Epithelial cell of prostate (primary cell): ENCODE measurements around the gene CXCR3.

Source experiments
- DNase-seq: peaks from one replicate; pipeline ENCODE4 v3.0.0-alpha.2; 2011; ENCODE audit warnings: low read depth, low spot score
- H3K27ac ChIP-seq: fragments of 450-650 bp; 2 replicates; pipeline ENCODE4 v1.5.1; 2017; ENCODE audit warnings: mild to moderate bottlenecking

Gene CXCR3

DNA sequence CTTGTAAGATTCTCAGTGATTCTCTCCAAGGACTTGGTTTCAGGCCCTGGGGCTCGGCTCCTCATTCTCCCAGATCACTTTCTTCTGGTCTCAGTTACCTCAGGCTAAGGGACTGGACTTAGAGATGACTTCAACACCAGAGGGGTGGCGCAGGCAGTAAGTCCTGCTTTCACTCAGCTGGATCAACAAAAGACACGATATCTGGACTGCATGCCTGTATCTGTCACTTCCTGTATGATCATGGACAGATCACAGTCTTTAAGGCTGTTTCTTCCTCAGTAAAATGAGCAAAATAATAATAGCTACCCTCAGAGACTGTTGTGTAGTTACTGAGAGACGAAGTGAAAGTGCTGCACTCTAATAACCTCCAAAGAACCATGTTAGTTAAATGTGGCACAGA lies 19.5 kb upstream of the CXCR3 start:
- H3K27ac ChIP-seq, result no peak overlapping the region
- no peak for DNase-seq

DNA sequence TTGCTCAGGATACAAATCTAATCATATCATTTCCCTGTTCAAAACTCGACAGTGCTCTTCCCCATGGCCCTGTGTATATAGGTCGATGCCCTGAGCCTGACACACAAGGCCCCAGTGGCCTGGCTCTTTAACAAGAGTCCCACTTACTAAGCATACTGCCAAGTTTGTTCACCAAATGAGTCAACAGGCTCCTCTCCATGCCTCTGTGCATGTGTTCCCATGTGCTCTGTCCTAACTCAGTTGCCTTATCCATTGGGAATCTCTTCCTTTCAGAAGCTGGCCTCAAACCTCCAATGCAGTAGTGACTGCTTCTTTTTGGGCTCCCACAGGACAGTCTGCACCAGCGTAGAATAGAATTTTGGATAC lies 18.9 kb upstream of the CXCR3 start:
- no peak for DNase-seq
- no peak overlapping the region for H3K27ac ChIP-seq

DNA sequence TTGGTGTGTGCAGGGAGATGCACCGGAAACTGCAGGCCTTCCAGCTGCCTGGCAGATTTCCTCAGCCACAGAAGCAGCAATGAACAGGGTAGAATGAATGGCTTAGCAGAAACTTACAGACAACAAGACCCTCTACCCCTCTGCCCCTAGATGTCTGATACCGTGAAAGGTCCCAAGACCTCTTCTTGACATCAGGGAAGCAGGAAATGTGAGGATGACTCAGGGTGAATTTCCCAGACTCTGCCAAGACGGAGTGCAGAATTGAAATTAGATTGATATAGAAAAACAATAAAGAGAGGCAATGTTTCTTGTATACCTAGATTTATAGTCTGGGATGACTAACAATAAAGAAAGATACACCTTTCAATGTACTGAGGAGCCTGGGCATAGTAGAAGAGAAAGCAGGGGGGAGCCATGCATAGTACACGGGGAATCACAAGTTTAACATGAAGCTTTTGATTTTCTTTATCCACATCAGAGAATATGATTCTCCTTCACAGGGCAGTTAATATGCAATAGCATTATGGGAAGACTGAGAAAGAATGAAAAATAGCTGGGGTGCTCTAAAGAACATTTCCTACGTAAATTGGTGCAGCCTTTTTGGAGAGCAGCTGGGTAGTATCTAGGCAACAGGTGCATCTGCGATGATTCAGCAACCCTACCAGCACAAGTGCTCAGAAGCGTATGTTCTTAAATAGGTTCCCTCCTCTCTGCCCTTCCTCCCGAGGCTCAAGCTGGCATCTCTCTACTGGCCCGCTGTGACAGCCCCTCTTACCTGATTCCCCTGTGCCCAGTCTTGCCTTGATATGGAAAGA lies 18.3 kb upstream of the CXCR3 start:
- no peak overlapping the region for H3K27ac ChIP-seq

DNA sequence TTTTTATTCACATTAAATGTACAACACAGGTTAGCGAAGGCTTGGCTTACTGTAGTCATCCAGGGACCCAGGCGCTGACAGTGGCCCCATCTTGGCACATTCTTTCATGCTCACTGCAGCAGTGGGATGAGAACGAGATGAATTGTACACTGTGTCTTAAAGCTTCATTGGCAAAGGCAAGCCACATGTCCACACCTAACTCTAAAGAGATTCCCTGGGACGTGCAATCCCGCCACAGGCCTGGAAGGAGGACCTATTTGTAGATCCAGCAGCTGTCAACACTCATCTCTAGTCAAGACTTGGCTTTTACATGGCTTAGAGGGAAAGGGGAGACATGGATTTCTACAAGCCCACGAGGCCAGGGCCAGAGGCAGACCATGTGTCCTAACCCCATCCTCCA lies 16.1 kb upstream of the CXCR3 start:
- H3K27ac ChIP-seq, result no peak overlapping the region
- DNase-seq, result no peak

More for the DNA sequence above, 18.3 kb upstream of the CXCR3 start:
- no peak for DNase-seq

DNA sequence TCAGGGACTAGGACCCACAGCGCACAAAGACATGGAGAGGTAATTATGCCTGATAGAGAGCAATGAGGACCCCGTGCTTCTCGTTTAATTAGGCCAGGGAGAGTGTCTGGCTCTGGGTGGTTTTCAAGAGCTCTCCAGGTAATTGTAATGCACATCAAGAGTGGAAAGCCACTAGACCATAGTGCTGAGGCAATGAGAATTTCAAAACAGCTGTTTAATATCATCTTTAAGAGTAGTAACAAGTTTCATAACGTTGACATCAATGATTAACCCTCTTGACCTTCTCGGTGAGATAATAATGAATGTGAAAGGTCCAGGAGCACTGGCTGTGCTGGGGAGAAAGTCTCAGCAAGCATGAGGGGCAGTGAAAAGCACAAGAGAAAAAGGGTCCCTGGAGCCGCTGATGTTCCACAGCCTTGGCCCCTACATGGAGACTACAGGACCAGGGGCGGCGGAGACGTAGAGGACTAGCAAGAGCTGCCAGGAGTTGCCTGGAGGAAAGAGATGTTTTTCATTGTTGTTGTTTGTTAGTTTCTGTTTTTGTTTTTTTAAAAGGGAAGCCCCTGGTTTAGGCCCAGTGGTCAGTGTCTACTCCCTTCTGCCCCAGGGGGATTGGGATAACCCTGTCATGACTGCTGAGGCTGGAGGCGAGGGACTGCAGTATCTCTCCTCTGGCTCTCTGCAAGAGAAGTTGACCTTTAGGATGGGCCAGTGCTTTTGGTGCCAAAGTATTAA lies 14.8 kb upstream of the CXCR3 start:
- DNase-seq, result no peak
- no peak overlapping the region for H3K27ac ChIP-seq

DNA sequence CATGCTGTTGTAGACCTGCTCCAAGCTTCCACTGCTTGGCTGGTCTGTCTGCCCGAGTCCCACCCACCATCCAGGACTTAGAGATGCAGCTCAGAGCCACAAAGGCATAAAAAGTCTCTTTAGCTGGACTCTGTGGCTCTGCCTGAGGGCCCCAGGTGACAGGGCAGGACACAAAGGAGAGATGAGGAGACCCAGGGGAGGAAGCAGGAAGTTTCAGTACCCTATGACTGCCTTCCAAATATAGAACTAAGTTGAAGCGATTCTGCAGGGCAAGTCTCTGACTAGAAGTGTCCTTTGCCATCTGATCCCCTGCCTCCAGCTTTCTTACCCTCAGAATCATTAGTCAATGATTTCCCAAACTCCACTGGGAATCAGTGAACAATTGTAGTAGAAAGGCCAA lies 11.2 kb upstream of the CXCR3 start:
- no peak overlapping the region for H3K27ac ChIP-seq
- DNase-seq, result no peak

DNA sequence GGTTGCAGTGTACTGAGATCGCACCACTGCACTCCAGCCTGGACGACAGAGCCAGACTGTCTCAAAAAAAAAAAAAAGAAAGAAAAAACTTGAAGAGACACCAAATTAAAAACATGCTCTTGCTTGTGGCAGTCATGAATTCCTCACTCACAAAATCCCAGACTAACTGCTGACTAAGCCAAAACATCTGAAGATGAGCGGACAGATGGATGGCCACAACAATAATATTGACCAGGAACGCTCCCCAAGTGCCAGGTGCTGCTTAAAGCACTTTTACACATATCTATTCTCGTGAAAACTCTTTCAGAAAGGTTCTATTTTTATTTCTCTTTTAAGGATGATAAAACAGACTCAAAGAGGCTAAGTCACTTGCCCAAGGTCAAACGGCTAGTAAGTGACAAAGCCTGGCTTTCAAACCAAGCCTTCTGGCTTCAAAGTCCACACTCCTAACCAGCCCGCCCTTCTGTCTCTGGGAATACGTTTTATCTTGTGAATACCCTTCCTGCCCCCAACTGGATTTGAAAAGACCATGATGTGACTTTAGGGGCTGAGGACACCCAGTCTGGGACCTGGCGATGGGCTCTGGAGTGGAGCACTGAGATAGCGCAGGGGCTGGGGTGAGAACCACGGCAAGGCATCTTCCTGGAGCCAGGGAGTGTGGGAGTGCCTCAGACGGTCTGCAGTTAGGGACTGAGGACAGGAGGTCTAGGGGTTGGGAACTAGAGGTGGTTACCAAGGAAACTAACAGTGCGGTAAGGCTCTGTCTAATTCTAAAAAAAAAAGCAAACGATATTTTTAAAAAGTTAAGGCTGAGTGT lies 9.5 kb upstream of the CXCR3 start:
- H3K27ac ChIP-seq, result no peak overlapping the region
- no peak for DNase-seq

DNA sequence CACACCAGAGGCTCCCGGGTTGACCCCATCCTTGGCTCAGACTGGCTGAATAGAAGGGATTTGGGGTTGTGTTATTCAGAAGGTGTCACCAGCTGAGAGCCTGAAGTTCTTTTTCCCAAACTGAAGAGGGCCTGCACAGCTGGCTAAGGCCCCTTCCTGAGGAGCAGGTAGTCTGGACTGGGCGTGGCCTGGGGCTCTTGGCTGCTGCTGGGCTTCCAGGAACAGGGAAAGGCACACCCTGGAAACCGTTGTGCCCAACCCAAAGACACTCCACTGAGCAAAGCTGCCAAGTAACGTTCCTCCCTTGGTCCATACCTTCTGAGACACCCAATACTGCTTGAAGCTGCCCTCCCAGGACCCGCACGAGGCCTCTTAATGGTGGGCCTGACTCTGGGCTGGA lies 8.3 kb upstream of the CXCR3 start:
- no peak for DNase-seq
- H3K27ac ChIP-seq, result no peak overlapping the region

DNA sequence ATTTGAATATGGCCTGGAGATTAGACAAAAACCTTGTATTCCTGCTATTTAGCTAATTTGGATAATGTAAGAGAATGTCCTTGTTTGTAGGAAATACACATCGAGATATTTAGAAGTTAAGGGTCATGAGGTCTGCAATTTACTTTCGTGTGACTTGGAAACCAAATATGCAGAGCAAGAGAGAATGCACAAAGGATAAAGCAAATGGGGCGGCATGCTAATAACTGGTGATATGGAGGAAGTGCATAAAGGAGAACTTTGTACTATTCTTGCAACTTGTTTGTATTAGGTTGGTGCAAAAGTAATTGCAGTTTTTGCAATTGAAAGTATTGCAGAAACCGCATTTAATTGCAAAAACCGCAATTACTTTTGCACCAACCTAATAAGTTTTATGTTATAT lies 7.2 kb upstream of the CXCR3 start:
- DNase-seq, result no peak
- no peak overlapping the region for H3K27ac ChIP-seq

DNA sequence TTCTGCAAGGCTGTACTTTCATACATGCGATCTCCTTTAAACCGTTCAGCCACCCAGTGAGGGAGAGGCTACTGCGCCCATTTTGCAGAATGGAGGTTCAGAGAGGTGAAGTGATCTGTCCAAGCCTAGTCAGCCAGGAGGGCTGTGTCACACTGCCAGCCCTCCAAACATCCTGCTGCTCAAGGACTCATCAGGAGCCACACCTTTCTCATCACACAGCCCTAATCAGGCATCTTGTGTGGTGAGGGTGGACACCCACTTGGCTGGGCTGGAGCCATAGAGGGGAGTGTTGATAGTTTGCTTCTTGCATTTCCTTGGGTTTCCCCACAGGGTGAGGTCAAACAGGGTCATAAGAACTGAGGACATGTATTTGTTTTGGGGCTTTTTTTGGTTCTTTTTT lies 5.4 kb upstream of the CXCR3 start:
- no peak for DNase-seq
- no peak overlapping the region for H3K27ac ChIP-seq

DNA sequence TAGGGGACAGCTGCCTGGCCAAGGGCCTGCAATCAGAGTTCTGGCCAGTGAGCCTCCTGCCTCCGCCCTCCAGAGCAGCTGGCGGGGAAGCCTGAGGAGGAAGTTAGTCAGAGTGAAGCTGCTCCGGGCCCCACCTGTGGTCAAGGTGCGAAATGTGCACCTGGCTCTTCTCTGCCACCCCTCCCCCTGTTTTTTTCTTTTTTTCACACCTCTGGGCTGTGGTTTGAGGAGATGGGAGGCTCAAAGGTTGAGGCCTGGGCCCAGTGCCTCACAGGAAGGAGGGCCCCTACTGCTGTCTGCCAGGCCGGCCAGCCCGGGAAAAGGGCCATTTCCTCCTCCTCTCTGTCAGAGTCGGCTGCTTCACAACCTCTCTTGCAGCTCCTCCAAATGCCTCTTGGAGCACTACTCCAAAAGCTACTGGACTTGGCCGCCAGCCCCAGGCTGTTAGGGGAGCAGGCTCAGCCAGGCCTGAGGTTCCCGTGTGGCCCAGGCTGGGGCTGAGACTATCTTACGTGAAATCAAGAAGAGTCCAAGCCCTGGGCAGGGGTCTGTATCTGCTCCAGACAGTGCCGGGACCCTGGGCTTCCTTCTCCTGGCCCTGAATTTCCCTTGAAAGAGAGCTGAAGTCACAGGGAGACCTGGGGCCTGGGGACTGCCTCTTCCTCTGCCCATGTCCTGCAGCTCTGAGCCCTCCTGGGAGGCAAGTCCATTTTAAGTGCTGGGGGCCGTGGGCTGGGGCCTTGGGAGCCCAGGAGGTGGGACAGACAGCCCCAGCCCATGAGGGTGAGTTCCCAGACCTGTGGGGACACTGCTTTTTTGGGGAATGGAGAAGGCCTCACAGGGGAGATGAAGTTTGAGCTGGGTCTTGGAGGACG lies 4.5 kb upstream of the CXCR3 start:
- H3K27ac ChIP-seq, result no peak overlapping the region
- no peak for DNase-seq

DNA sequence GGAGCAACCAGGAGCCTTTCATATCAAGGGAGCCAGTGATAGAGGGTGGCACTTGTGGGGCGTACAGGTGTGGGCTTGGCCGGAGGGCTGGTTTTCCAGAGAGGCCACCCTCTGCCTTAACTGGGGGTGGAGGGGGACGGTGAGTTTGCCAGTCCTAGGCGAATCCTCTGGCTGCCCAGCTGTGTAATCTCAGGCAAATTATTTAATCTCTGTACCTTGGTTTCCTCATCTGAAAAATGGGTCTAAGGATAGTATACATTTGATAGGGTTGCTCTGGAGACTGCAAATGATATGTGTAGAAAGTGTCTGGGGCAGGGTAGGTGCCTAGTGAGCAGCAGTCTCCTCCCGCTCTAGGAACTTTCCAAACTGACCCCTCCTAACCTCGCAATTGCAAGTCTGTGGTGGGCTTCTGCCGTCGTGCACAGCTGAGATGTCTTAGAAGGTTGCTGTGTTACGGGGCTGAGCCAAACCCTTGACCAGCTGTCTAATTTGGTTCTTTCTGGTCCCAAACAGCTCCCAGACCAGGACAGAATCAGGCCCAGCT lies 3.8 kb upstream of the CXCR3 start:
- no peak for DNase-seq
- H3K27ac ChIP-seq, result no peak overlapping the region

DNA sequence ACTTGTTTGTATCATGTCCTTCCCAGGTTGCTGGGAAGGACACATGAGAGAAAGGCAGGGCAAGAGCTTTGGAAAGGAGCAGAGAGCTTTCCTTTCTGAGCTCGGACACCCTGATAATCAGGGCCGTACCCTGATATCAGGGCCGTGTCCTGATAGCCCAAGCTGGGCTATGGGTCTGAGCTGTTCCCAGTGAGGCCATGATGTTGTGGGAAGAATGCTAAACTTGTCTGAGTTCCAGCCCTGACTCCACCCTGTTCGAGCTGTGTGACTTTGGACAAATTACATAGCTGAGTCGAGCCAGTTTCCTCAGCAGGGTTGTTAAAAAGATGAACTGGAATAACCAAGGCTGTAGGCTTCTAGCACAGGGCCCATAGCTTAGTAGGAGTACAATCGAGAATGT lies 3.3 kb upstream of the CXCR3 start:
- DNase-seq, result no peak
- H3K27ac ChIP-seq, result no peak overlapping the region

DNA sequence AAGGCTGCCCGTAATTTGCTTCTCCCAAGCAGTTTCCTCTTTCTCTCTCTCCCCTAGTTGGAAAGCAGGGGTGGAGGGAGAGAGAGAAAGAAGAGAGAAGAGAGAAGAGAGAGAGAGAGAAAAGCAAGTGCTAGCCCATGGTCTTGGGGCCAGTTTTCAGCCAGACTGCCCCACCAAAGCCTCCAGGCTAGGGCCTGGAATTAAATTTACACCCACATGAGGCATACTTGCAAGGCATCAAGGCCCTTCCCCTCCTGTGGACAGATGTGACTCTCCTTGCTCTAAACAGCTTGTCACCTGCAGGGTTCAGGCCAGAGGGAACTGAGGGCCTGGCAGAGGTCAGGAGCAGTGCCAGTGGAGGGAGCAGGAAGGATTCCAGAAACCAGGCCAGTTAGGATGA lies 1.7 kb upstream of the CXCR3 start:
- H3K27ac ChIP-seq, result no peak overlapping the region
- no peak for DNase-seq

DNA sequence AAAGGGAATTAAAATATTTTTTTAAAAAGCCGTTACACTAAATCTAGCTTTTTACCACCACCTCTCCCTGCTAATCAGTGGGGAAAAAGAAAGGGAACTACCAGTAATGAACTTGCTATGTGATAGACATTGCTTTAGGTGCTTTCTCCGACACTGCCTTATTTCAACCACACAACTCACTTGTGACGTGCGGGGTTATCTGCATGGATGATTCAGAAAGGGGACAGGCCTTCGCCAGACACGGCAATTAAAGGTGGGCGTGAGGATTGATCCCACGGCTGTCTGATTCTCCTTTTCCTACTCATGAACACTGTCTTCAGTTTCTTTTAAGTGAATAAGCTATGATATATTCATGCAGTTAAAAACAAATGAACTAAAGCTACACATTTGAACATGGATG lies 882 bp upstream of the CXCR3 start:
- no peak for DNase-seq
- H3K27ac ChIP-seq, result no peak overlapping the region

DNA sequence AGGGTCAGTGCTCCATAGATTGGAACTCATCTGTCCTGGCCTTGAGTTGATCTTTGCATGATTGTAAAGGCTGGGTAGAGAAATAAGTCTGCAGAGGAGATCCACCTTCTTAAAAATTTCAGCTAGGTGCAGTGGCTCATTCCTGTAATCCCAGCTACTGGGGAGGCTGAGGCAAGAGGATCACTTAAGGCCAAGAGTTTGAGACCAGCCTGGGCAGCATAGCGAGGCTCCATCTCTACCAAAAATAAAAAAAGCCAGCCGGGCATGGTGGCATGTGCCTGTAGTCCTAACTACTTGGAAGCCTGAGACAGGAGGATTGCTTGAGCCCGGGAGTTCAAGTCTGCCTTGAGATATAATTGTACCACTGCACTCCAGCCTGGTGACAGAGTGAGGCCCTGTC lies 476 bp upstream of the CXCR3 start:
- H3K27ac ChIP-seq, result no peak overlapping the region
- DNase-seq, result no peak

DNA sequence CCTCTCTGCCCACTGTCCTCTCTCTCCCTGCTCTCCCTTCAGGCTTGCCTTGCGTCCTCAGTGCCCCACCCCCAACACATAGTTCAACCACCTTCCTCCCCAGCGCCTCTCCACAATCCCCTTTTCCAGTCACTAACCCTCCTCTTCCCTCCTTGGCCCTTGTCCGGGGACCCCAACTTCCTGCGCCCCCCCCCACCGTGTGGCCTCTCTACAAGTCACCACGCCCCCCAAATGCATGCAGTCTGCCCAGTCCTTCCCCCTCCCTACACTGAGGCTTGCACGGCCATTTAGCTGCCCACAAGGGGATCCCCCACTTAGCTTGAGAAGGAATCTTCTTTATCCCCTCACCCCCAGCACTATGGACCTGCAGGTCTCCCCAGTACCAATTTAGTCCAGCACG lies 569 bp downstream of the CXCR3 start:
- DNase-seq, result no peak
- no peak overlapping the region for H3K27ac ChIP-seq

DNA sequence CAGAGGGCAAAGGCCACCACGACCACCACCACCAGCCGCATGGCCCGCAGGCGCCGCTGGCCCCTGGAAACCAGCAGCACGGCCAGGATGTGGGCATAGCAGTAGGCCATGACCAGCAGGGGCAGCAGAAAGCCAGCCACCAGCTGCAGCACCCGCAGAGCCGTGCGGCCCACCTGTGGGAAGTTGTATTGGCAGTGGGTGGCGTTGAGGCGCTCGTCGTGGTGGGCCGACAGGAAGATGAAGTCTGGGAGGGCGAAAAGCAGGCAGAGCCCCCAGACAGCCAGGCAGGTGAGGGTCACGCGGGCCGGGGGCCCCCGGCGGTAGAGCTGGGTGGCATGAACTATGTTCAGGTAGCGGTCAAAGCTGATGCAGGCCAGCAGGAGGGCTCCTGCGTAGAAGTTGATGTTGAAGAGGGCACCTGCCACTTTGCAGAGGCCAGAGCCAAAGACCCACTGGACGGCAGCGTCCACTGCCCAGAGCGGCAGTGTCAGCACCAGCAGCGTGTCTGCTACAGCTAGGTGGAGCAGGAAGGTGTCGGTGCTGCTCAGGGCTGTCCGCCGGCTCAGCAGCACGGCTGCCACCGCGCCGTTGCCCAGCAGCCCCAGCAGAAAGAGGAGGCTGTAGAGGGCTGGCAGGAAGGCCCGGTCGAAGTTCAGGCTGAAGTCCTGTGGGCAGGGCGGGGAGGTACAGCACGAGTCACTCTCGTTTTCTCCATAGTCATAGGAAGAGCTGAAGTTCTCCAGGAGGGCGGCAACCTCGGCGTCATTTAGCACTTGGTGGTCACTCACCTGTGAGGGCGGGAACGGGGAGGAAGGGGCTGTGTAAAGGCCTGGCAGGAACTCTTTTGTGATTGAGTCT lies 1.4 kb downstream of the CXCR3 start:
- DNase-seq, result no peak

DNA sequence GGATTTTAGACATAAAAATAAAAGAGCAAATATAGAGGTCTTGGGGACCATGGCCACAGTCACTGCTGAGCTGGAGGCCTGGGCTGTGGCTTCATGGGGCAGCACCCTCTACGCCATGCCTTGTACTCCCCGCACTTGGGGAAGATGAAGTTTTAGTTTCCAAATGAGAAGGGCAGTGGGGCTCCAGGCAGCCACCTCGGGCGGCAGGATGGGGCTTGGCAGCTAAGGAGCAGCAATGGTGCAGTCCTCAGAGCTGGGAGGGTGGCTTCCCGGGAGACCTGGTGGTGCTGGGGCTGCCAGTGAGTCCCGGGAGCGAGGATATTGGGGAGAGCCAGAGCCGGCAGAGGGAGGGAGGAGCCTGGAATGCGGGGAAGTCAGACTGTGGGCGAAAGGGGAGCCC lies 2.4 kb downstream of the CXCR3 start:
- no peak for DNase-seq
- no peak overlapping the region for H3K27ac ChIP-seq

More for the DNA sequence above, 1.4 kb downstream of the CXCR3 start:
- no peak overlapping the region for H3K27ac ChIP-seq
